Stomach (tissue), 9 donors: Measurements from ENCODE around the gene ATP5F1E. TPM values are rescaled to one million over a fixed set of nuclear protein-coding genes. Genes with fewer than 3 reads are reported as not detected.
A peak's percentile ranks its signal among the peaks of the same experiment; 100 is the strongest.

ENCODE experiments used
- DNase-seq, 2 donors: peaks; one replicate each; pipeline versions ENCODE4 v3.0.0 to v3.0.0-alpha.2; 2013 to 2019
- H3K27ac ChIP-seq, 5 donors: fragments of 200-600 bp in 4 of 5; sonication (generic) in 4 of 5; one replicate each; pipeline ENCODE4 v1.5.1; 2013 to 2019; ENCODE audit warnings: mild to moderate bottlenecking in 1 of 5, moderate library complexity in 1 of 5
- H3K27me3 ChIP-seq, 3 donors: fragments of 200-600 bp; sonication (generic); one replicate each; pipeline ENCODE4 v1.5.1; 2017 to 2019; ENCODE audit warnings: mixed run types in 1 of 3
- H3K36me3 ChIP-seq, 4 donors: fragments of 200-600 bp; sonication (generic); 1 replicate in 3 of 4; 2 replicates in 1 of 4; pipeline ENCODE4 v1.5.1; 2016 to 2019
- H3K4me1 ChIP-seq, 4 donors: fragments of 200-600 bp; sonication (generic); one replicate each; pipeline ENCODE4 v1.5.1; 2016 to 2019
- H3K4me3 ChIP-seq, 4 donors: fragments of 200-600 bp; sonication (generic) in 3 of 4; one replicate each; pipeline ENCODE4 v1.5.1; 2016 to 2019; ENCODE audit warnings: mild to moderate bottlenecking in 1 of 4
- H3K9me3 ChIP-seq, 4 donors: fragments of 200-600 bp; sonication (generic); one replicate each; pipeline ENCODE4 v1.5.1; 2016 to 2019
- EP300 ChIP-seq: sonication (generic); formaldehyde crosslinking; IDR thresholded peaks from one replicate; pipeline ENCODE4 v1.6.1; 2017; ENCODE audit warnings: antibody characterized with exemption
- POLR2A ChIP-seq, 4 donors: fragments of 450-650 bp; IDR thresholded peaks; one replicate each; pipeline ENCODE4 v1.6.1; 2016; ENCODE audit warnings: antibody characterized with exemption in 4 of 4, control low read depth in 2 of 4, mild to moderate bottlenecking in 1 of 4, moderate library complexity in 1 of 4
- POLR2AphosphoS5 ChIP-seq, 3 donors: sonication (generic); formaldehyde crosslinking; IDR thresholded peaks; one replicate each; pipeline ENCODE4 v1.6.1; 2016; ENCODE audit warnings: antibody characterized with exemption in 3 of 3
- WGBS, 5 donors: extraction: QIAGEN DNeasy Blood & Tissue Kit in 3 of 5; methylation state at CpG; one replicate each; pipeline versions ENCODE4 v1.1.5 to v1.1.7; 2013 to 2018; 5-methylcytosine and 5-hydroxymethylcytosine counted together
- intact Hi-C: fragments of 100-400 bp; cut with DNase I; formaldehyde crosslinking; loops from one replicate; pipeline ENCODE4 v1.15.1; 2023; ENCODE audit warnings: low total_unique reads
- polyA plus RNA-seq, 3 donors: library from polyadenylated mRNA; stranded (reverse); fragments of 200-250 nt; gene quantifications; one replicate each; pipeline ENCODE4 v1.2.3, GENCODE V29; 2013
- total RNA-seq, 5 donors: library from RNA; depleted of rRNA; stranded (reverse); fragments of >200 nt; gene quantifications; one replicate each; pipeline versions ENCODE4 v1.1.0 to v1.2.3, GENCODE V29; 2014 to 2016
- TF ChIP-seq, protein P1 (sequence below), 7 experiments: fragments of 450-650 bp in 4 of 7; fragments of 200-600 bp in 3 of 7; sonication (generic) in 3 of 7; IDR thresholded peaks; one replicate each; pipeline ENCODE4 v1.5.1; 2016 to 2019; ENCODE audit warnings: antibody characterized with exemption in 7 of 7, control low read depth in 2 of 7, mild to moderate bottlenecking in 1 of 7
- donor health status: healthy with polysubstance abuse.
- donor health status: Bipolar disorder and iron deficiency.
- donor health status: healthy.

ATP5F1E gene
- total and polyA plus RNA-seq, 8 donors = 20.4 to 101 (median 43.9) TPM

- H3K4me1 ChIP-seq = peaks cover 0 to 14% (median 8%) of the 10 kb centered on the region in 4 donors
- H3K9me3 ChIP-seq = no peaks in the 10 kb centered on the region
- H3K4me3 ChIP-seq = no peak overlapping the region
- H3K27ac ChIP-seq = no peak overlapping the region
- WGBS, 5 donors = 80 to 88% (median 86%) methylated on average over 17 of the region's 17 CpGs
- no peak for DNase-seq
- no peaks in the 10 kb centered on the region for H3K27me3 ChIP-seq
- peaks cover 80 to 100% (median 100%) of the 10 kb centered on the region in 4 donors for H3K36me3 ChIP-seq
- TF ChIP-seq EP300 = no peak
- TF ChIP-seq, protein P1, sequence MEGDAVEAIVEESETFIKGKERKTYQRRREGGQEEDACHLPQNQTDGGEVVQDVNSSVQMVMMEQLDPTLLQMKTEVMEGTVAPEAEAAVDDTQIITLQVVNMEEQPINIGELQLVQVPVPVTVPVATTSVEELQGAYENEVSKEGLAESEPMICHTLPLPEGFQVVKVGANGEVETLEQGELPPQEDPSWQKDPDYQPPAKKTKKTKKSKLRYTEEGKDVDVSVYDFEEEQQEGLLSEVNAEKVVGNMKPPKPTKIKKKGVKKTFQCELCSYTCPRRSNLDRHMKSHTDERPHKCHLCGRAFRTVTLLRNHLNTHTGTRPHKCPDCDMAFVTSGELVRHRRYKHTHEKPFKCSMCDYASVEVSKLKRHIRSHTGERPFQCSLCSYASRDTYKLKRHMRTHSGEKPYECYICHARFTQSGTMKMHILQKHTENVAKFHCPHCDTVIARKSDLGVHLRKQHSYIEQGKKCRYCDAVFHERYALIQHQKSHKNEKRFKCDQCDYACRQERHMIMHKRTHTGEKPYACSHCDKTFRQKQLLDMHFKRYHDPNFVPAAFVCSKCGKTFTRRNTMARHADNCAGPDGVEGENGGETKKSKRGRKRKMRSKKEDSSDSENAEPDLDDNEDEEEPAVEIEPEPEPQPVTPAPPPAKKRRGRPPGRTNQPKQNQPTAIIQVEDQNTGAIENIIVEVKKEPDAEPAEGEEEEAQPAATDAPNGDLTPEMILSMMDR (IDR thresholded peaks at IDR 0.05) = no peak
- no peak for TF ChIP-seq POLR2A (IDR thresholded peaks at IDR 0.05)
- TF ChIP-seq POLR2AphosphoS5 (IDR thresholded peaks at IDR 0.05) = no peak
- intact Hi-C loops = no loop called here
Observed at GRCh38 chr20:58994390-58995159, 37.6 kb downstream of the ATP5F1E start.

- H3K9me3 ChIP-seq = no peaks in the 10 kb centered on the region
- no peak overlapping the region for H3K27ac ChIP-seq
- no peak for DNase-seq
- no peaks in the 10 kb centered on the region for H3K27me3 ChIP-seq
- TF ChIP-seq POLR2A (IDR thresholded peaks at IDR 0.05) (no peak), EP300 (no peak), POLR2AphosphoS5 (IDR thresholded peaks at IDR 0.05) (no peak)
- TF ChIP-seq, protein P1 (IDR thresholded peaks at IDR 0.05) = no peak
- no peak overlapping the region for H3K4me3 ChIP-seq
- H3K36me3 ChIP-seq = peaks cover 84 to 100% (median 100%) of the 10 kb centered on the region in 4 donors
- intact Hi-C loops = no loop called here
- H3K4me1 ChIP-seq = peaks cover 0 to 14% (median 8%) of the 10 kb centered on the region in 4 donors
- WGBS, 5 donors = 82 to 84% (median 83%) methylated on average over 23 of the region's 23 CpGs
Observed at GRCh38 chr20:58993332-58994248, 38.5 kb downstream of the ATP5F1E start.

GRCh38 chr20:58992911-58993310 is 39.2 kb downstream of the ATP5F1E start:
- no peak overlapping the region for H3K4me3 ChIP-seq
- peaks cover 89 to 100% (median 100%) of the 10 kb centered on the region in 4 donors for H3K36me3 ChIP-seq
- WGBS, 5 donors = 80 to 93% (median 86%) methylated on average over 3 of the region's 3 CpGs
- H3K27ac ChIP-seq = peak overlapping the region in 1 of 5 donors; percentile 36
- H3K9me3 ChIP-seq = no peaks in the 10 kb centered on the region
- intact Hi-C loops = no loop called here
- H3K27me3 ChIP-seq = no peaks in the 10 kb centered on the region
- TF ChIP-seq POLR2AphosphoS5 (IDR thresholded peaks at IDR 0.05) (no peak), POLR2A (IDR thresholded peaks at IDR 0.05) (no peak), EP300 (no peak)
- TF ChIP-seq, protein P1 (IDR thresholded peaks at IDR 0.05) = no peak
- no peak for DNase-seq
- H3K4me1 ChIP-seq = peaks cover 0 to 14% (median 8%) of the 10 kb centered on the region in 4 donors

DNA sequence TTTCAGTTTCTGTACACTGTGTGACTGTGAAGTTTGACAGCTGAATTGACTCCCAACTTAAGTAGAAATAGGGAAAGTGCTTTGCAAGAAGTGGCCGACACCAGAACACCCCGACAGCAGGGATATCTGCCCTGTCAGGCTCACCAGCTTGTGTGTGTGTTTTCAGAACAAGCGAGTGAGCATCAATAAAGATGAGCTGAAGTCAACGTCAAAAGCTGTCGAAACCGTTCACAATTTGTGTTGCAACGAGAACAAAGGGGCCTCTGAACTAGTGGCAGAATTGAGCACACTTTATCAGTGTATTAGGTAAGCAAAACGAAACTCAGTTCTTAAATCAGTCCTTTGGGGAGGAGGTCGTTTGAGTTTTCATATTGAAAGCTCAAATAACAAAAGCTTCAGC is 40.4 kb downstream of the ATP5F1E start:
- Histone ChIP-seq H3K4me1 (peaks cover 0 to 18% (median 8%) of the 10 kb centered on the region in 4 donors), H3K4me3 (no peak overlapping the region), H3K27me3 (no peaks in the 10 kb centered on the region), H3K9me3 (no peaks in the 10 kb centered on the region), H3K36me3 (peaks cover 88 to 100% (median 100%) of the 10 kb centered on the region in 4 donors), H3K27ac (no peak overlapping the region)
- TF ChIP-seq POLR2AphosphoS5 (IDR thresholded peaks at IDR 0.05) = no peak
- no peak for TF ChIP-seq POLR2A (IDR thresholded peaks at IDR 0.05)
- TF ChIP-seq, protein P1 (IDR thresholded peaks at IDR 0.05) = no peak
- no peak for TF ChIP-seq EP300
- 50 to 68% (median 59%) methylated on average over 9 of the region's 9 CpGs for WGBS, 5 donors
- no peak for DNase-seq
- intact Hi-C loops = no loop called here
